ENCODE measurements around the gene TMX3.

- TF ChIP-seq, protein P1, sequence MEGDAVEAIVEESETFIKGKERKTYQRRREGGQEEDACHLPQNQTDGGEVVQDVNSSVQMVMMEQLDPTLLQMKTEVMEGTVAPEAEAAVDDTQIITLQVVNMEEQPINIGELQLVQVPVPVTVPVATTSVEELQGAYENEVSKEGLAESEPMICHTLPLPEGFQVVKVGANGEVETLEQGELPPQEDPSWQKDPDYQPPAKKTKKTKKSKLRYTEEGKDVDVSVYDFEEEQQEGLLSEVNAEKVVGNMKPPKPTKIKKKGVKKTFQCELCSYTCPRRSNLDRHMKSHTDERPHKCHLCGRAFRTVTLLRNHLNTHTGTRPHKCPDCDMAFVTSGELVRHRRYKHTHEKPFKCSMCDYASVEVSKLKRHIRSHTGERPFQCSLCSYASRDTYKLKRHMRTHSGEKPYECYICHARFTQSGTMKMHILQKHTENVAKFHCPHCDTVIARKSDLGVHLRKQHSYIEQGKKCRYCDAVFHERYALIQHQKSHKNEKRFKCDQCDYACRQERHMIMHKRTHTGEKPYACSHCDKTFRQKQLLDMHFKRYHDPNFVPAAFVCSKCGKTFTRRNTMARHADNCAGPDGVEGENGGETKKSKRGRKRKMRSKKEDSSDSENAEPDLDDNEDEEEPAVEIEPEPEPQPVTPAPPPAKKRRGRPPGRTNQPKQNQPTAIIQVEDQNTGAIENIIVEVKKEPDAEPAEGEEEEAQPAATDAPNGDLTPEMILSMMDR (IDR thresholded peaks at IDR 0.05): no peak
- no peak for TF ChIP-seq POLR2A (IDR thresholded peaks at IDR 0.05)
Observed at GRCh38 chr18:68705119-68705518, 9.8 kb downstream of the TMX3 start.
